ENCODE data around the gene ENOX2.

GRCh38 chrX:130665263-130665662, 237.7 kb downstream of the ENOX2 start:
- TF ChIP-seq ISL1 (CRISPR knock-in tag; IDR thresholded peaks at IDR 0.05) (no peak), CSDC2 (CRISPR knock-in tag; IDR thresholded peaks at IDR 0.05) (no peak), ARNTL (CRISPR knock-in tag; IDR thresholded peaks at IDR 0.05; ENCODE audit: borderline replicate concordance, low read depth) (no peak), PATZ1 (CRISPR knock-in tag; IDR thresholded peaks at IDR 0.05; ENCODE audit: borderline replicate concordance) (no peak), ZFP30 (CRISPR knock-in tag; IDR thresholded peaks at IDR 0.05) (no peak), RARB (CRISPR knock-in tag; IDR thresholded peaks at IDR 0.05) (no peak)

All from SK-N-SH treated with all-trans-retinoic acid at 6 μM for 48 hours (cell line).